Uterus (tissue), 4 donors: ENCODE measurements around the gene INO80C. TPM values are rescaled to one million over a fixed set of nuclear protein-coding genes. Genes with fewer than 3 reads are reported as not detected.

Source experiments
- DNase-seq, 2 donors: peaks; one replicate each; pipeline ENCODE4 v3.0.0-alpha.2; 2019 to 2020
- H3K27ac ChIP-seq, 2 donors: fragments of 200-600 bp; sonication (generic); 1 replicate in 1 of 2; 2 replicates in 1 of 2; pipeline ENCODE4 v1.5.1; 2016 to 2018
- H3K27me3 ChIP-seq, 2 donors: fragments of 200-600 bp; sonication (generic); one replicate each; pipeline ENCODE4 v1.5.1; 2018 to 2019; ENCODE audit warnings: control low read depth in 1 of 2
- H3K36me3 ChIP-seq, 2 donors: fragments of 200-600 bp; sonication (generic); one replicate each; pipeline ENCODE4 v1.5.1; 2019; ENCODE audit warnings: control low read depth in 1 of 2
- H3K4me1 ChIP-seq, 2 donors: fragments of 200-600 bp; sonication (generic); one replicate each; pipeline ENCODE4 v1.5.1; 2018 to 2019; ENCODE audit warnings: control low read depth in 1 of 2
- H3K4me3 ChIP-seq, 2 donors: fragments of 200-600 bp; sonication (generic); 1 replicate in 1 of 2; 2 replicates in 1 of 2; pipeline ENCODE4 v1.5.1; 2018 to 2019; ENCODE audit warnings: mild to moderate bottlenecking in 1 of 2
- H3K9me3 ChIP-seq, 2 donors: fragments of 200-600 bp; sonication (generic); one replicate each; pipeline ENCODE4 v1.5.1; 2019; ENCODE audit warnings: control low read depth in 1 of 2
- CTCF ChIP-seq, 4 experiments: fragments of 200-600 bp in 2 of 4; fragments of 450-650 bp in 2 of 4; sonication (generic) in 2 of 4; IDR thresholded peaks; one replicate each; pipeline ENCODE4 v1.5.1; 2016 to 2019; ENCODE audit warnings: antibody characterized with exemption in 4 of 4, mild to moderate bottlenecking in 2 of 4, moderate library complexity in 1 of 4
- POLR2A ChIP-seq, 2 donors: fragments of 450-650 bp; IDR thresholded peaks; one replicate each; pipeline ENCODE4 v1.6.1; 2016; ENCODE audit warnings: antibody characterized with exemption in 2 of 2, mild to moderate bottlenecking in 1 of 2, moderate library complexity in 1 of 2
- intact Hi-C: fragments of 100-400 bp; cut with DNase I; formaldehyde crosslinking; loops from one replicate; pipeline ENCODE4 v1.15.1; 2023; ENCODE audit warnings: low total_unique reads
- total RNA-seq, 4 donors: library from RNA; depleted of rRNA in 3 of 4; stranded (reverse); fragments of >200 nt in 3 of 4; gene quantifications; one replicate each; pipeline versions ENCODE4 v1.1.0 to v1.2.4, GENCODE V29; 2014 to 2023
- donor health status: DM: yes; HTN: yes; CAD: no.

Gene INO80C
- total RNA-seq, 4 donors from 2014 or later: 0.26 to 14.9 (median 7.0) TPM; not detected in 1

- Histone ChIP-seq H3K36me3 (no peaks in the 10 kb centered on the region), H3K4me1 (no peaks in the 10 kb centered on the region), H3K4me3 (no peak overlapping the region), H3K27ac (no peak overlapping the region), H3K9me3 (peaks cover 0 to 3% of the 10 kb centered on the region in 2 donors), H3K27me3 (no peaks in the 10 kb centered on the region)
- TF ChIP-seq CTCF (IDR thresholded peaks at IDR 0.05): no peak
- TF ChIP-seq POLR2A (IDR thresholded peaks at IDR 0.05): no peak
- intact Hi-C loops: no loop called here
- DNase-seq: no peak
These were observed 36.2 kb upstream of the INO80C start for GRCh38 chr18:35533916-35534405.

- H3K4me1 ChIP-seq: no peaks in the 10 kb centered on the region
- DNase-seq: no peak
- no peaks in the 10 kb centered on the region for H3K36me3 ChIP-seq
- H3K4me3 ChIP-seq: no peak overlapping the region
- H3K27ac ChIP-seq: no peak overlapping the region
- TF ChIP-seq CTCF (IDR thresholded peaks at IDR 0.05) (no peak), POLR2A (IDR thresholded peaks at IDR 0.05) (no peak)
- H3K27me3 ChIP-seq: no peaks in the 10 kb centered on the region
- no peaks in the 10 kb centered on the region for H3K9me3 ChIP-seq
- intact Hi-C loops: no loop called here
These were observed 31.1 kb upstream of the INO80C start for GRCh38 chr18:35528749-35529274.

GRCh38 chr18:35526495-35527059, 28.8 kb upstream of the INO80C start:
- no peak overlapping the region for H3K4me3 ChIP-seq
- H3K27ac ChIP-seq: peak overlapping the region in 1 of 2 donors; percentile 40

DNA sequence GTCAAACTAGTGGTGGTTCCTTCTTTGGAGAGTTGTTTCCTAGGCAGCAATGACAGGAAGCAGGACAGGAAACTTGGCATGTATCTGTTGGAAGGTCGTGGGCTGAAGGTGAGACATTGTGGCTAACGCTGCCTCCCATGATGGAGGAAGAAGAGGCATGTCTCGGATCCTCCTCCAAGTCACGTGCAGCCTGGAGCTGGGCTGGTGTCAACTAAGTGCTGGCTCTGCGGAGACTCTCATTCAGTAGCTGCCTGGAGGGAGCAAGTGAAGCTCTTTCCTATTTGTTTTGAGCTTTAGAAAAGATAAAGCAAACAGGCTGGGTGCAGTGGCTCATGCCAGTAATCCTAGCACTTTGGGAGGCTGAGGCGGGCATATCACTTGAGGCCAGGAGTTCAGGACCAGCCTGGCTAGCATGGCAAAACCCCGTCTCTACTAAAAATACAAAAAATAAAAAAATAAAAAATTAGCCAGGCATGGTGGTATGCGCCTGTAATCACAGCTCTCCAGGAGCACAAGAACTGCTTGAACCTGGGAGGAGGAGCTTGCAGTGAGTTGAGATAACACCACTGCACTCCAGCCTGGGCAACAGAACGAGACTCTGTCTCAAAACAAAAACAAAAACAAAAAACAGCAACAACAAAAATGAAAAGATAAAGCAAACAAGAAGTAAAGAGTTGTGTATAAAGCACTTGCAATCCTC, 28.2 kb upstream of the INO80C start:
- Histone ChIP-seq H3K36me3 (no peaks in the 10 kb centered on the region), H3K27ac (peak overlapping the region; percentile 4 to 40), H3K4me1 (no peaks in the 10 kb centered on the region), H3K4me3 (no peak overlapping the region), H3K27me3 (no peaks in the 10 kb centered on the region), H3K9me3 (no peaks in the 10 kb centered on the region)
- no peak for TF ChIP-seq POLR2A (IDR thresholded peaks at IDR 0.05)
- TF ChIP-seq CTCF (IDR thresholded peaks at IDR 0.05): no peak
- DNase-seq: peak in 1 of 2 donors; percentile 30
- intact Hi-C loops: no loop called here

More at GRCh38 chr18:35526495-35527059, 28.8 kb upstream of the INO80C start:
- Histone ChIP-seq H3K36me3 (no peaks in the 10 kb centered on the region), H3K27me3 (no peaks in the 10 kb centered on the region), H3K4me1 (no peaks in the 10 kb centered on the region), H3K9me3 (no peaks in the 10 kb centered on the region)
- intact Hi-C loops: no loop called here
- DNase-seq: peak; percentile 56 to 58
- TF ChIP-seq POLR2A (IDR thresholded peaks at IDR 0.05) (no peak), CTCF (IDR thresholded peaks at IDR 0.05) (no peak)

- Histone ChIP-seq H3K27ac (no peak overlapping the region), H3K9me3 (no peaks in the 10 kb centered on the region), H3K27me3 (no peaks in the 10 kb centered on the region), H3K4me1 (no peaks in the 10 kb centered on the region), H3K4me3 (no peak overlapping the region), H3K36me3 (no peaks in the 10 kb centered on the region)
- TF ChIP-seq POLR2A (IDR thresholded peaks at IDR 0.05): no peak
- no peak for TF ChIP-seq CTCF (IDR thresholded peaks at IDR 0.05)
- intact Hi-C loops: no loop called here
- DNase-seq: no peak
These were observed 26.5 kb upstream of the INO80C start for GRCh38 chr18:35524226-35524625.
